Measurements from ENCODE around the gene TMEM248.
A peak's percentile ranks its signal among the peaks of the same experiment; 100 is the strongest.
"Not testable (repeated sequence)": the region's sequence is repeated elsewhere in the genome, so short reads cannot be mapped to it uniquely, and the experiment has no call there.

TMEM248 gene

GRCh38 chr7:66920769-66921395 lies at the start of gene TMEM248:
TMEM248 (plus strand) TSS chr7:66921225; CDS start chr7:66941866, 20,641 bp downstream.
- H3K79me2 ChIP-seq: peaks cover 35% of the 10 kb centered on the region
- peak within 1 kb of the TSS; percentile 39 for H3K9ac ChIP-seq
- H3K9me3 ChIP-seq (ENCODE audit: control insufficient read depth, low read length): no peaks in the 10 kb centered on the region
- peak within 1 kb of the TSS; percentile 96 for H2AFZ ChIP-seq
- TF ChIP-seq CTCF (IDR thresholded peaks at IDR 0.05): no peak
- H3K27ac ChIP-seq: peak within 1 kb of the TSS; percentile 57
- H3K27me3 ChIP-seq (ENCODE audit: control insufficient read depth, insufficient read depth, low read length): no peaks in the 10 kb centered on the region
- no peaks in the 10 kb centered on the region for H3K36me3 ChIP-seq (ENCODE audit: control insufficient read depth, insufficient read depth, low read length)
- H3K4me3 ChIP-seq (ENCODE audit: low read depth, low read length): peak within 1 kb of the TSS; percentile 53
- H3K4me2 ChIP-seq (ENCODE audit: low read length): peak within 1 kb of the TSS; percentile 93
- peaks cover 6% of the 10 kb centered on the region for H3K4me1 ChIP-seq

- Histone ChIP-seq H3K4me3 (ENCODE audit: low read depth, low read length) (no peak overlapping the region), H3K4me2 (ENCODE audit: low read length) (no peak overlapping the region), H3K9ac (no peak overlapping the region), H3K27ac (no peak overlapping the region), H3K4me1 (no peaks in the 10 kb centered on the region), H3K79me2 (no peaks in the 10 kb centered on the region), H3K36me3 (ENCODE audit: control insufficient read depth, insufficient read depth, low read length) (no peaks in the 10 kb centered on the region), H2AFZ (no peak overlapping the region), H3K27me3 (ENCODE audit: control insufficient read depth, insufficient read depth, low read length) (no peaks in the 10 kb centered on the region), H3K9me3 (ENCODE audit: control insufficient read depth, low read length) (no peaks in the 10 kb centered on the region)
- TF ChIP-seq CTCF (IDR thresholded peaks at IDR 0.05): no peak
Measured at GRCh38 chr7:66873476-66873875, 47.5 kb upstream of the TMEM248 start.

GRCh38 chr7:66877577-66878300 lies 43.3 kb upstream of the TMEM248 start:
- TF ChIP-seq CTCF (IDR thresholded peaks at IDR 0.05): no peak
- H3K9ac ChIP-seq: no peak overlapping the region
- H3K79me2 ChIP-seq: no peaks in the 10 kb centered on the region
- H3K36me3 ChIP-seq (ENCODE audit: control insufficient read depth, insufficient read depth, low read length): no peaks in the 10 kb centered on the region
- no peaks in the 10 kb centered on the region for H3K27me3 ChIP-seq (ENCODE audit: control insufficient read depth, insufficient read depth, low read length)
- no peak overlapping the region for H2AFZ ChIP-seq
- no peaks in the 10 kb centered on the region for H3K9me3 ChIP-seq (ENCODE audit: control insufficient read depth, low read length)
- H3K4me3 ChIP-seq (ENCODE audit: low read depth, low read length): no peak overlapping the region
- no peaks in the 10 kb centered on the region for H3K4me1 ChIP-seq
- H3K4me2 ChIP-seq (ENCODE audit: low read length): no peak overlapping the region
- H3K27ac ChIP-seq: no peak overlapping the region

GRCh38 chr7:66878301-66878685 lies 42.7 kb upstream of the TMEM248 start:
- H2AFZ ChIP-seq; H3K27ac ChIP-seq; H3K9ac ChIP-seq; H3K79me2 ChIP-seq; H3K4me1 ChIP-seq; H3K27me3 ChIP-seq (ENCODE audit: control insufficient read depth, insufficient read depth, low read length); H3K36me3 ChIP-seq (ENCODE audit: control insufficient read depth, insufficient read depth, low read length); H3K4me3 ChIP-seq (ENCODE audit: low read depth, low read length); H3K4me2 ChIP-seq (ENCODE audit: low read length); H3K9me3 ChIP-seq (ENCODE audit: control insufficient read depth, low read length): not testable (repeated sequence)

- no peak for TF ChIP-seq CTCF (IDR thresholded peaks at IDR 0.05)
- Histone ChIP-seq H3K9me3 (ENCODE audit: control insufficient read depth, low read length) (no peaks in the 10 kb centered on the region), H3K4me1 (no peaks in the 10 kb centered on the region), H3K9ac (no peak overlapping the region), H2AFZ (no peak overlapping the region), H3K4me2 (ENCODE audit: low read length) (no peak overlapping the region), H3K79me2 (no peaks in the 10 kb centered on the region), H3K4me3 (ENCODE audit: low read depth, low read length) (no peak overlapping the region), H3K27ac (no peak overlapping the region), H3K27me3 (ENCODE audit: control insufficient read depth, insufficient read depth, low read length) (no peaks in the 10 kb centered on the region), H3K36me3 (ENCODE audit: control insufficient read depth, insufficient read depth, low read length) (no peaks in the 10 kb centered on the region)
Measured at GRCh38 chr7:66880053-66880452, 41.0 kb upstream of the TMEM248 start.

GRCh38 chr7:66880577-66880976 lies 40.4 kb upstream of the TMEM248 start:
- H3K36me3 ChIP-seq (ENCODE audit: control insufficient read depth, insufficient read depth, low read length); H3K4me1 ChIP-seq; H3K4me2 ChIP-seq (ENCODE audit: low read length); H3K27ac ChIP-seq; H3K9me3 ChIP-seq (ENCODE audit: control insufficient read depth, low read length); H3K27me3 ChIP-seq (ENCODE audit: control insufficient read depth, insufficient read depth, low read length); H3K9ac ChIP-seq; H2AFZ ChIP-seq; H3K79me2 ChIP-seq; H3K4me3 ChIP-seq (ENCODE audit: low read depth, low read length): not testable (repeated sequence)
